Prostate gland (tissue), 2 donors: ENCODE results near the gene KDM4F.

Source experiments
- CTCF ChIP-seq, 4 experiments: fragments of 200-600 bp in 2 of 4; fragments of 450-650 bp in 2 of 4; sonication (generic) in 2 of 4; IDR thresholded peaks; 1 replicate in 3 of 4; 2 replicates in 1 of 4; pipeline ENCODE4 v1.5.1; 2016 to 2019; ENCODE audit warnings: antibody characterized with exemption in 4 of 4, mild to moderate bottlenecking in 2 of 4, moderate library complexity in 2 of 4
- POLR2A ChIP-seq: fragments of 450-650 bp; IDR thresholded peaks from one replicate; pipeline ENCODE4 v1.6.1; 2016; ENCODE audit warnings: antibody characterized with exemption, mild to moderate bottlenecking

- TF ChIP-seq CTCF (IDR thresholded peaks at IDR 0.05): no peak
- no peak for TF ChIP-seq POLR2A
Measured at GRCh38 chr11:95014184-95014821, 34.9 kb upstream of the KDM4F start.
